ENCODE measurements around the gene PPP2R2C.

Gene PPP2R2C

DNA sequence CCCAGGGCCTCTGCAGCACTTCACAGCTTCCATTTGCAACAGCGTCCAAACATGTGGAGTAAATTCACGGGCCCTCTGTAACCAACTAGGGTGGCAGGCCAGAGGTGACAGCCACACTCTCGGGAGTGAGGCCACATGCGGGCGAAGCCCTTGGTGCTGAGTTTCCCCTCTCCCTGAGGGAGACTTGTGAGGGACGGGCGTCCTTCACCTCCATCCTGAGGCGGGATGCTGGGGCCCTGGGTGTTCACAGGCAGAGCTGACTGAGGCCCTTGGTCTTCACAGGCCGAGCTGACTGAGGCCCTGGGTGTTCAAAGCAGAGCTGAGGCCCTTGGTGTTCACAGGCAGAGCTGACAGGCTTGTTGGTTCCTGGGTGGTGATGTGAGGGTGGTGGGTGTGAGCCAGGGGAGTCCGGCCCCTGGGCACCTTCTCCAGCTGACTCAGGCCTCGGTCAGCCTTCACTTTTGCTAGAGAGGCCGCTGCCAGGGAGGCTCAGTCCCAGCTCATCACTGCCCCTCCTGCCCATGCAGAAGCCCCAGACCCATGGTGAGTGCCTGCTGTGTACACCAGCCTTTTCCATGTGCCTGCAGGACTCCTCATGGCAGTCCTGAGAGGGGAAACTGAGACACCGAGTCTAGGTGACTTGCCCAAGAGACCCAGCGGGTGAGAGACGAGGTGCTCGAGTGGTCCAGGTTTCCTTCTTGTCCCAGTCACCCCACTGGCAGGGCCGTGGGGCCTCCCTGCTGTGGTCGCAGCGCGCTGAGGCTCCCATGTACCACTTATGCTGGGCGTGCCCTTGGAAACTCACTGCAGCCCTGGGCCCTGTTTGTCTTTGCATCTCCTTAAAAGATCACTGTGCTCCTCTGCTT is 194.2 kb downstream of the PPP2R2C start:
- no peak for DNase-seq

DNA sequence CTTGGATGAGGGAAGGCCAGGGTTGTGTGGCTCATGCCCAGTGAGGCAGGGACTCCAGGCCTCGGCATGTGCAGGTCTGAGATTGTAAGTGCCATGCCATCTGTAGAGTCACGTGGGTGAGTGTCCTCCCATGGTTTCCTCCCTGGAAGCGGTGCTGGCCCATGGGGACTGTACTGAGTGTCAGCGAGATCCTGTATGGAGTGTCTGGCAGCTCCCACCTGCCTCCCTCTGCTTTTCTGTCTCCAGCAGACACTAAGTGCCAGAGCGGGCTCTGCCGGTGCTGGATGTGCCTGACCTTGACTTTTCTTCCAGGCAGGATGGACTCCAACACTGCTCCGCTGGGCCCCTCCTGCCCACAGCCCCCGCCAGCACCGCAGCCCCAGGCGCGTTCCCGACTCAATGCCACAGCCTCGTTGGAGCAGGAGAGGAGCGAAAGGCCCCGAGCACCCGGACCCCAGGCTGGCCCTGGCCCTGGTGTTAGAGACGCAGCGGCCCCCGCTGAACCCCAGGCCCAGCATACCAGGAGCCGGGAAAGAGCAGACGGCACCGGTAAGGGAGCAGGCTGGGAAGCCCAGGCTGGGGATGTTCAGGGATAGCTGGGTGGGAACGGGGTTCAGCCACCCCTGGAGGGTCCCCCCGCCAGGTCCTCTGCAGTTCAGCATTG is 195.1 kb downstream of the PPP2R2C start:
- DNase-seq: no peak

DNA sequence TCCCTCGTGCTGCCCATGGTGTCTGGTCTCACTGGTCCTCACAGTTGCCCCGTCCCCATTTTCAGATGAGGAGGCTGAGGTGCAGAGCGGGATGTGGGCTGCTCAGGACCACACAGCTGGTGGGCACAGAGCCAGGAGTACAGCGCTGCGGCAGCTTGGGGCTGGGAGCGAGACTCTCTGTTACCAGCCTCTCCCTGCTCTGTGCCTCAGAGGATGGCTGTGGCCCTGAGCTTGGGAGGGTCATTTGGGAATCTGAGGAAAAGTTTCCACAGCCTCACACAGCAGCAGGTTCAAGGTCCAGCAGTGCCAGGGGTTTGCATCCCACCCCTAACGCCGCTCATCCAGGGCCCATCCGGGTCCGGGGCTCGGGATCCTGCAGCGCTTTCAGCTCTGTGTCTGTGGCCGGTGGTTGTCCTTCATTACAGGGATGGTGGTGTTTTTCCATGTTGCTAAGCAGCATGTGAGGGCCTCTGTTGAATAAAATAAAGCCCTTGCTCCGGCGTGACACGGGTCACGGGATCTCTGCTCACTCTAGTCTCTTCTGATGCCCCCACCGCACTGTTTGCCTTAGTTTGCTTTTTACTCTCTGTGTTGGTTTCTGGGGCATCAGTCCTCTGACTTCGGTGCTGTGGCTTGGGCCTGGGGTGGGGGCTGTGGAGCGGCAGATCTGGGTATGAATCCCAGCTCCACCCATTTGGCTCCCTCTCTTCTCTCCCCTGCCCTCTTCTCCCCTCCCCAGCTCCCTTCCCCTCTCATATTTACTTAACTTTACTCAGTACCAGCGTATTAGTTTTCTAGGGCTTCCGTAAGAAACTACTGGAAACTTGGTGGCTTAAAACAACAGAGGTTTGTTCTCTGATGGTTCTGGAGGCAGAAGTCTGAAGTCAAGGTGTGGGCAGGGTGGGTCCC is 196.3 kb downstream of the PPP2R2C start:
- no peak for DNase-seq

DNA sequence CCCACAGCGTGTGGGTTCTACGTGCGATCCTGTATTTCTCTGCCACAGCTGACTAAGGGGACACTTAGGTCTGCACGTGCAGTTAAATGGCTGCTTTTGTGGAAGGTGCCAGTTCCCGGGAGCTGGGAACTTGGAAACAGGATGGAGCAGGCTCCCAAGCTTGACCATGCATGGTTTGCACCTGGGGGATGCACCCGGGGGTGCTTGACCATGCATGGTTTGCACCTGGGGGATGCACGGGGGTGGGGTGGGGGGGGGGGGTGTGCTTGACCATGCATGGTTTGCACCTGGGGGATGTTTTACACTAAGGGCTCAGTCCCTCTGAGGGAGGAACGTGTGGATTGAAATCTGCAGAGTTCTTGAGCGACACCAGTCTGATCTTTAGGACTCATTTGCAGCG is 197.1 kb downstream of the PPP2R2C start:
- no peak for DNase-seq

DNA sequence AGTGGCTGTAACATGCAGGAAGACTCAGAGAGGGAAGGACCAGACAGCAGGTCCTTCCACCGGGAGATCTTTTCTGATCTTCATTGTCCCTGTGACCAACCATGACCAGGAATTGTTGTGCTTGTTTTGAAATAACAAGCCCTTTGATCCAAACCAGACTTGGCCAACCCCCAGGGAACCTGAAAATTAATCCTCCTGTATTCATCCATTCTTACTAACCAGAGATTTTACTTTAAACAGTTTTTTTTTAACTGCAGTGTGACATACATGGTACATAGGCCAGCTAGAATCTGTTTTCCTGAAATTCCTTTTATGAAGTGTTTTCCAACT is 198.8 kb downstream of the PPP2R2C start:
- no peak for DNase-seq

DNA sequence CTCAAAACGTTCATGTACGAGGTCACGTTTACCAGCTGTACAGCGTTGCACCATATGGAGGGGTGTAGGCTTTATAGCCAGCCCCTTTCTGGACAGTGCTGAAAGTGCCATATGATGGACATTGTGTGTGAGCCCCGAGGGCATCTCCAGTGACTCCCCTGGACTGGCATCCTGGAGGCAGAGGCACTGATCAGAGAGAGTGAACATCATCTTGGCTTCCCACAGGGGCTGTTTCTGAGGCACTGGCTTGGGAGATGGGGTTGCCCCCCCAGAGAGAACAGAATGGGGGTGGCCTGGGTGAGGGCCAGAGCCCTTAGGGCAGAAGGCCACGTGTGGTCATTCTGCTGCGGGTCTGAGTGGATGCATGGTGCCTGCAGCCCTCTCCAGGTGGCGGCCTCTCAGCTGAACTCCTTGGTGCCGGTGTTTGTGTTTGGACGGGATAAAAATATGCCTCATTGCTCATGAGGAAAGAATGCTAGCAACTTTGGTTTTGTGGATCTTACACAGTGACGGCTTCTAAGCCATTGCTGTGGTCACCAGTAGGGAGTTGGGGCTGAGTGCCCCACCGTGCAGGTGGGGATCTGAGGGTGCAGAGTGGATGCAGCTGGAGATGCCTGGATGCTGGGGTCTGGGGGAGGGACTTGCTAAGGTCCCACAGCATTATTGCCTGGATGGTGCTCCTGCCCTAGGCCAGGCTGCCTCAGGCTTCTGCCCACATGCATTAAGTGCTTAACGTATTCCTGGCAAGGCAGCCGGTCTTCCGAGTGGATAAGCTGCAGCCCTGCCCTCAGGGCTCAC is 199.4 kb downstream of the PPP2R2C start:
- no peak for DNase-seq

DNA sequence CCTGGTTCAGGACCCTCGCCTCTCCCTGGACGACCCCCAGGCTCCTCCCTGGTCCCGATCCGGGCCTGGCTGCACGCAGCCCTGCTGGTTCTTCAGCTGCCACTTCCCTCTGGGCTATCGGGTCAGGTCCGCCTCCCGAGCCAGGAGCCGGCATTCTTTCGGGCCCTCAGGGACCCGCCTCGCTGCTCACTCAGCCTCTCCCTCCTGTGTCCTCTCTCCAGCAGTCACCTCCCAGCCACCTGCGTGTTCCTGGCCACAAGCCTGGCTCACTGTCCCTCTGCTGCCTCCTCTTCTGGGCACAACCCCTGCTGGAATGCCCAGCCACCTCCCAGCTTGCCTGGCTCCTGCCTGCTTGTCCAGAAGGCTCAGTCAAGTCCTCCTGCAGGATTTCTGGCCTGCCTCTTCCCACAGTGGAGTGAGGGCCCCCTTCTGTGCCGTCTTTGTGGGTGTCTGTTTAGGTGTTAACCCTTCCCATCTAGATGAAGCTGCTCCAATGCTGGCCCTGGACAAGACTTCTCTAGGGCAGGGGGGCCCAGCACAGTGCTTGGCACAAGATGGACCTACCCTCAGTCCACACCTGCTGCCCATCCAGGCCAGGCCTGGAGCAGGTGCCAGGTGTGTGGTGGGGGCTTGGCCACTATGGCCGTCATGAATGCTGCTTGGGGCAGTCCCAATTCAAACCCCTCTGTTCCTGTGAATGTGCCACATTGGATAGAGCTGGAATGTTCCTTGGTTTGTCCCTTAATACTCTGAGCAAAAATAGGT is 200.5 kb downstream of the PPP2R2C start:
- DNase-seq: no peak

DNA sequence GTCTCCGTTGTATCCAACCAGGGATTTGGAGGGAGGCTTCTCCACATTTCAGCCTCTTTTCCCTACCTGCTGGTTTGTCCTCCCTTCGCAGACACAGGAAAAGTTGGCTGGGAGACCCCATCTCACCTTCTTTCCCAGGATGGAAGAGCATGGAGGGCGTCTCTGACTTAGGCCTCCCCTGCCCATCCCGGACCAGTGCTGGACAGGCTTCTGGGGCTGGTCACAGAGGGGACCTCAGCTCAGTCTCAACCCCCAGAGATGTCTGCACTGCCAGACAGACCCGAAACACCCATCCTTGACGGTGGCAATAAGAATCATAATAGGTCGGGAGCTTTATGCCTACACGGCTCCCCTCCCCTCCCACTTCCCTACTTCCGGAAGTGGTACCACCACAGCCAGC is 201.2 kb downstream of the PPP2R2C start:
- no peak for DNase-seq

DNA sequence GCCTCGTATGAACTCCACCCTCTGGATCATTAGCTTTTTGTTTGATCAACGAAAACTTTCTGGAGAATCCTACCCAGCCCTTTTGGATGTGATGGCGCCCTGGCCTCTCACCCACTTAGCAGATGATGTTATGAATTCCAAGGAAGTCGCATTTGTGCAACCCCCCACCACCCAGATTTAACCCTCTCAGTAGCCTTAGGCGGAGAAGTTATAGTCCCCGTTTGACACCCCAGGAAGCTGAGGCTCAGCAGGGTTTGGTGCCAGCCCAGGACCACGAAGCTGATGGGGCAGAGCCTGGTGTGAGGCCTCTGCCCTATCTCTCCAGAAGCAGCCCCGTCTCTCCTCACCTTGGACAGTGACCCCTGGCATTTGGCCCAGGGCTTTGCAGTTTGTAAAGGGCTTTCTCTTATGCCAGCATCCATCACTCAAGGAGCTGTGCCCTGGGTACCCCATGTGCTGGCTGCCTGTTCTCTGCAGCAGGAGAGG is 201.7 kb downstream of the PPP2R2C start:
- no peak for DNase-seq
